Activated T-cell treated with anti-CD3 and anti-CD28 coated beads for 1 hour (primary cell): Measurements from ENCODE around the gene CCDC183.
"Not testable (repeated sequence)": the region's sequence is repeated elsewhere in the genome, so short reads cannot be mapped to it uniquely, and the experiment has no call there.

Experiments
- DNase-seq: peaks from one replicate; pipeline ENCODE4 v3.0.0-alpha.2; 2020; ENCODE audit warnings: low read depth

Gene CCDC183

DNA sequence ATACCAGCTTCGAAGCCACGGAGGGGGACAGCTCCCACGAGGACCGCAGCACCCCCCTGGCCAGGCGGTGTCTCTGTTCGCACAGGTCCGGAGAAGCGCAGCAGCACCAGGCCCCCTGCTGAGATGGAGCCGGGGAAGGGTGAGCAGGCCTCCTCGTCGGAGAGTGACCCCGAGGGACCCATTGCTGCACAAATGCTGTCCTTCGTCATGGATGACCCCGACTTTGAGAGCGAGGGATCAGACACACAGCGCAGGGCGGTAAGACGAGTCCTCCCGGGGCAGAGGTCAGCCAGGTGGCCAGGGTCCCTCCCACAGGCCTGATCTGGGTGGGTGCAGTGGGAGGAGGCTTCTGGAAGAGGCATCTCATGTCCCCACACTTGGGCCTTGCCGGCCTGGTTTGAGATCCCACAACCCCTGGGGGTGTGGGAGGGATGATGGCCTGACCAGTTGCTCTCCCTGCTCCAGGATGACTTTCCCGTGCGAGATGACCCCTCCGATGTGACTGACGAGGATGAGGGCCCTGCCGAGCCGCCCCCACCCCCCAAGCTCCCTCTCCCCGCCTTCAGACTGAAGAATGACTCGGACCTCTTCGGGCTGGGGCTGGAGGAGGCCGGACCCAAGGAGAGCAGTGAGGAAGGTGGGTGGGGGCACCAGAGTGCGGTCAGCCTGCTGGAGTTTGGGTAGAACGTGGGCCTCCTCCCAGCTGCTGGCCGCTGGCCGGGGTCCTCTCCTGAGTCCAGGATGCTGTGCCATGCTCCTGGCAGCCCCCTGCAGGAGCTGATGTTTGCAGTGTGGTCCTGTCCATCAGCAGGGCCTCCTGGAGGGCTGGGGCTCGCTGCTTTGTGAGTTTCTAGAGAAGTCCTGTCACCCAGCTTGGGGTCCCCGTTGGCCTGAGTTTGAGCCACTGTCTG is 43.3 kb downstream of the CCDC183 start:
- DNase-seq: no peak

DNA sequence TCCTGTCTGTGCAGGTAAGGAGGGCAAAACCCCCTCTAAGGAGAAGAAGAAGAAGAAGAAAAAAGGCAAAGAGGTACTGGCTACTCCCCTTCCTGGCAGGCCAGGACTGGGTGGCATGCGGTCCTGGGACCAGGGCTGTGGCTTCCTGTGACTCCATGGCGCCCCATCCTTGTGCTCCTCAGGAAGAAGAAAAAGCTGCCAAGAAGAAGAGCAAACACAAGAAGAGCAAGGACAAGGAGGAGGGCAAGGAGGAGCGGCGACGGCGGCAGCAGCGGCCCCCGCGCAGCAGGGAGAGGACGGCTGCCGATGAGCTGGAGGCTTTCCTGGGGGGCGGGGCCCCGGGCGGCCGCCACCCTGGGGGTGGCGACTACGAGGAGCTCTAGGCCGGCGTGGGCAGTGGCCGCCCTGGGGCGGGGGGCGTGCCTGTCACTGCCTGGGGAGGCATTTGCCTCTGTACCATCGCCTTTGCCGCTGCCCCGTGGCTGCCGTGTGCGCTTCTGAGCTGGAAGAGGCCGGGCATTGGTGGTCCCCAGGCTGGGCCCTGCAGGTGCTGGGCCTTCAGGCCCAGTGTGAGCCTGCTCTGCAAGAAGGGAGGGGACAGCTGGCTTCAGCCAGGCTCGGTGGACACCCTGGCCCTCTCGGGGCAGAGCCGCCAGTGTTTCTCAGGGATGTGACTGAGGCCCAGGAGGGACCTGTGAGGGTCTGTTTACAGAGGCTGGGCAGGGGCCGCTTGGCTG is 44.2 kb downstream of the CCDC183 start:
- DNase-seq: no peak

DNA sequence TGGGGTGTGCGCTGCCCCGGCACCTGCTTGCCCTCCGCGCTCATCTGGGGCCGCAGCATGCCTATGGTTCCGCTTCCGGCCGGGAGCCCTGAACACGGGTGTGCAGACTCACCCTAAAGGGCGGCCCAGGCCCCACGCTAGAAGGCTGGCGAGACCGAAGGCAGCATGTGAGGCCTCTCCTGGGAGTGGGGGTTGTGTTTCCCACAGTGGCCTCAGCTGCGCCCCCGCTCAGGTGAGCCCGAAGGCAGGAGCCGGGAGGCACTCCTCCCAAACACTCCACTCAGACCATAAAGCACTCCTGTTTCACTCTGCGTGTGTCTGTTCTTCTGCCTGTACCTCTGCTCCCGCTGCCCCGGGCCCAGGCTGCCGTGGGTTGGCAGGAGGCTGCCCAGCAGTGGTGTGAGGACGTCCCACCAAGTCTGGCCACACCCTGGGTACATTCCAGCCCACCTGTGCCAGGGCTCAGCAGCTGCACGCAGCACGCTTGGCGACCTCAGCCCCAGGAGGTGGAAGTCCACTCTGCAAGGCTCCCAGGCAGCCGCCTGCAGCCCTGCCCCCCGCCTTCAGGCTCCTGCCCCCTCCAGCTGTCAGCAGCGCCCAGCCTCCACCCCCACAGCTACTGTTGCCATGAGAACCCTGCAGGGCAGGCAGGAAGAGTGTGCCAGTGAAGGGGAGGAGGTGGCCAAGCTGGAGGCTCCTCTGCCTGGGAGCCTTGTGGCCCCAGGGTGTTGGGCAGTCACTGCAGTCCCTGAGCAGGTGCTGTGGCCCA is 44.9 kb downstream of the CCDC183 start:
- DNase-seq: no peak

DNA sequence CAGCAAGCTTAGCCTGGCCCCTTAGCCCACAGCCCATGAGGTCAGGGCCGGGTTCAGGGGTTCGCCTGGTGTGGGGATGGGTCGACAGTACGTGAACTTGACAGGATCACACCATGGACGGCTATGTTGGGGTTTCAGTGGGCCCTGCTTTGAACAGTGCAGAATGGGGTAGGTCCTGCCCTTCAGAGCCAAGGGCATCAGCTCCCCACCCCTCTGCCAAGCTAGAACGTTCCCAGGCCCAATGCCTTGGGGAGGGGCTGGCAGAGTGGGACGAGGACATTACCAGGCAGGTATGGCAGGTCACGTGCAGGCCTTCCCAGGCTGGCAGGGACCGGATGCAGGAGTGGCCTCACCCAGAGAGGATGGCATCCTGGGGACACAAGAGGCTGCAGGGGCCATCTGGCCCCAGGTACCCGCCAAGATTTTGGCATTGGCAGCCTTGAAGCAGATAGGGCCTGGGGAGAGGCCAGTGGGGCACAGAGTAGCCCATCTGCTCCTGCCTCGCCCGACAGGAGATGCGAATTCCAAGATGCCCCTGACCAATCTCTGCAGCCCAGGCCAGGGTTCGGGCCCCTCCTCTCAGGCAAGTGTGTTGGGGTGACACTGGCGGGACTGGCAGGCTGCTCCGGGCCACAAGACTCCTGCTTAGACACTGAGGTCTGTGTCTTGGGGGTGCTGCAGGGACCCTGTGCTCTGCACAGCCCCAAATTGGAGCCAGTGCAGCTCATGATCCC is 45.7 kb downstream of the CCDC183 start:
- DNase-seq: not testable (repeated sequence)

DNA sequence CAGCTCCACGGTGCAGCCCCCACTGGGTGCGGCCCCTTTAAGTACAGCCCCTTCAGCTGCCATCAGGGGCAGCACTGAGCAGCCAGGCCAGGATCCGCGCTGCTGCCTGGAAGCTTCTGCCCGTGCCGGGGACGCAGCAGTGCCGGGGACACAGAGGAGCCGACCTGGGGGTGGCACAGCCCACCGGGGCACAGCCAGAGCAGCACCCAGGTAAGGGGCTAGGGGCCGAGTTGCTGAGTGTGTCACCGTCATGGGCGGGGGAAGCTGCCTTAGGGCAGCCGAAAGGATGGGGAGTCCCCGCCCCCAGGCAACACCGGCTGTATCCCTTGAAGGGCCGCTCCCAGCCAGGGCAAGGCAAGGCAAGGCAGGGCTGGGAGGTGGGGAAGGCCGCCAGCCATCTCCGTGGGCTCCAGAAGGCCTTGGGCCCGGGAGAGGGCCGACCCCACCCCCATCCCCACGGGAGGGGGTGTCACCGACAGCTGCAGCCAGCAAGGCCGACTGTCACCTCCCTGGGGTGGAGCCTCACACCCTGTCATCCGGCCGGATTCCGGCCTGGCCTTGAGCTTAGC is 46.3 kb downstream of the CCDC183 start, which contains the start of gene AJM1:
AJM1 (plus strand) TSS at position 99 of the 569 bp plus-strand sequence. CDS start 1,937 bp downstream, outside the sequence.
- peak; percentile 68 for DNase-seq

DNA sequence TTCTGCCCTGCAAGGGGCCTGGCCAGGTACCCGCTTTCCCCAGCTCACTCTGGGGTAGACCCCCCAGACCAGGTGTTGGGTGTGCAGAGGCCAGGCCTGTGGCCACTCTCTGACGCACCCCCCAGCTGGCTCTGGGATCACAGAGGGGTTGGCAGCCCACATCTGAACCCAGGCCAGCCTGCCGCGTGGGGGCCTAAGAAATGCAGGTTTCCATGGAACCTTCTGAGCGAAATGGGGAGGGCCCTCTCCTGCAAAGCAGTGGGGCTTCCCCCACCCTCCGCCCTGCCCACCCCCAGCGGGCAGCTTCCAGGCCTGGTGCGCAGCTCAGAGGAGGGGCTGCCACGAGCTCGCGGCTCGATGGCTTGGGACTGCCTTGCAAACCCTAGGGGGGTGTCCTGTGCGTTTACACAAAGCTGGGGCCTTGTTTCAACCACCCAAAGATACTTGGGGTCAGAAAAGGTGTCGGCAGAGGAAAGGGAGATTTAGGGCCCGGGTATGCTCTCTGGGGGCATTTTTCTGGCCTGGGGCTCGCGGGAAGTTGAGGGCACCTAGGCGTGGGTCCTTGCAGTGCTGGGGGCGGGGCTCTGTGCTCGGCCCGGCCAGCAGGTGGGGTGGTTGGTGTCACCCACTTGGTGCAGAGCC is 47.1 kb downstream of the CCDC183 start:
- not testable (repeated sequence) for DNase-seq

DNA sequence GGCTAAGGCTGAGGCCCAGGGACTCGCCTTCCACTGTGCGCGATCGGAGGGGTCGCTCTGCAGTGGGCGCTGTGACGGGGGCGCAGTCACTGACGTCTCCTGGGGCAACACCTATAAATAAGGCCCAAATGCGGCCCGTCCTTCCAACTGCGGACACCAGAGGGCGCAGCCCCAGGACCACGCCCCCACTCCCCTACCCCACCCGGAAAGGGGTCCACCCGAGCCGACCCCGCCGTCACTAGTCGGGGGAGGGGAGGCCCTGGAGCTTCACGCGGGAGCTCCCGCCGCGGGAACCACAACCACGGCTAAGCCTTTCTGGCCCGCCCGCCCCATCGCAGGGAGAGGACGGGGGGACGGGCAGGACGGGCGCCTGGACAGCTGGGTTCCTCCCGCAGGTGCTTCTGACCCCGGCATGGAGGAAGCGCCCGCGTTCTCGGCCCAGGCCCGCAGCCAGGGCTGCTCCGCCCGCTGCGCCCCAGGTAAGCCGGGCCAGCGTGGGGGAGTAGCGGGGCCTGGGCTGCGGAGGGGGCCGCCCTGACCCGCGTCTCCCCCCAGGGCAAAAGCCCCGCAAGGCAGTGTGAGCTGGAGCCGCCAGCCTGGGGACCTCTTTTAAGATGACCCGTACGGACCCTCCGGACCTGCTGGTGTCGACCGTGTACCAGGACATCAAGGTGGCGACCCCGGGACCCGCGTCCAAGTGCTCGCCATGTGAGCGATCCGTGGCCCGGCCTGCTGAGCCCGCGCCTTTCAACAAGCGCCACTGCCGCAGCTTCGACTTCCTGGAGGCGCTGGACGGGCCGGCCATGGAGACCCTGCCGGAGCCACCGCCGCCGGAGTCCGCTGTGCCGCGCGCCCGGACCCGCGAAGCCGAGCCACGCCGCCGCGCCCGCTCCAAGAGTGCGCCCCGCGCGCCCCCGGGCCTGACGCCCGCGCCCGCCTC is 47.9 kb downstream of the CCDC183 start:
- DNase-seq: peak; percentile 50

DNA sequence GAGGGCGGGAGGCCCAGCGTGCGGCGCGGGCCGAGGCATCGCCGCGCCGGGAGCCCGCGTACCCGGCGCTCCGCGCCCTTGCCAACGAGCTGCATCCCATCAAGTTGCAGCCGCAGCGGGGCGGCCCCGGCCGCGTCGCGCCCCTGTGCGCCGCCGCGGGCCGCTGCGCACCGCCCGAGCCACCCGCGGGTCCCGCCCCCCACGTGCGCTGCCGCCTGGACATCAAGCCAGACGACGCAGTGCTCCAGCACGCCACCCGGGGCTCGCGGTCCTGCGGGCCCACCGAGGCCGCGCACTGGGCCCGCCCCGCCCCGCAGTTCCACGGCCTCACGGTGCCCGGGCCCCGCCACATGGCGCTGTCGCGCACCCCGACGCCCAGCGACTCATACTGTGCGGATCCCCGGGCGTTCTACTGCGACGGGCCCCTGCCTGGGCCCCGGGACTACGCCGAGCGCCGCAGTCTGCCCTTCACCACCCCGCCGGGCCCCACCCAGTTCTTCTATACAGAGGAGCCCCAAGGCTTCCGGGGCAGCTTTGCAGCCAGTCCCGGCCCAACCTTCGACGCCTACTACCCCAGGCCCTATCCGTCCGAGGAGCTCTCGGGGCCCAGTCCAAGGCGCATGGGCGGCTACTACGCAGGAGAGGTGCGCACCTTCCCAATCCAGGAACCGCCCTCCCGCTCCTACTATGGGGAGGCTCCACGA is 48.8 kb downstream of the CCDC183 start:
- no peak for DNase-seq

DNA sequence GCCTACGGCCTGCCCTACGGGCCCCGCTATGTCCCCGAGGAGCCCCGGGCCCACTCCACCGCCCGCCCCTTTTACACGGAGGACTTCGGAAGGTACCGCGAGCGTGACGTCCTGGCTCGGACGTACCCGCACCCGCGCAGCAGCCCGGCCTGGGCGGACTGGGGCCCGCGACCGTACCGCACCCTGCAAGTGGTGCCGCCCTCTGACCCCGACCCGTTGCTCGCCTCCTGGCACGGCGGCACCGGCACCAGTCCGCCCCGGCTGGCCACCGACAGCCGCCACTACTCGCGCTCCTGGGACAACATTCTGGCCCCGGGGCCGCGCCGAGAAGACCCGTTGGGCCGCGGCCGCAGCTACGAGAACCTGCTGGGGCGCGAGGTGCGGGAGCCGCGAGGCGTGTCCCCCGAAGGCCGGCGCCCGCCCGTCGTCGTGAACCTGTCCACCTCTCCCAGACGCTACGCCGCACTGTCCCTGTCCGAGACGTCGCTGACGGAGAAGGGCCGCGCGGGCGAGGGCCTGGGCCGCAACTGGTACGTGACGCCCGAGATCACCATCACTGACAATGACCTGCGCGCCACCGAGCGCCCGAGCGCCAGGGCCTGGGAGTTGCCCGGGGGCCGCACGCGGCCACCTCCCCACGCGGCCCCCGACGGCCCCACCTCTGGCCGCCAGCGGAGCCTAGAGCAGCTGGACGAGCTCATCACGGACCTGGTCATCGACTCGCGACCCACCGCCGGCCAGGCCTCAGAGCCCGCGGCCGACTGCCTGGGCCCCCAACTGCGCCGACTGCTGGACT is 49.5 kb downstream of the CCDC183 start:
- DNase-seq: no peak

DNA sequence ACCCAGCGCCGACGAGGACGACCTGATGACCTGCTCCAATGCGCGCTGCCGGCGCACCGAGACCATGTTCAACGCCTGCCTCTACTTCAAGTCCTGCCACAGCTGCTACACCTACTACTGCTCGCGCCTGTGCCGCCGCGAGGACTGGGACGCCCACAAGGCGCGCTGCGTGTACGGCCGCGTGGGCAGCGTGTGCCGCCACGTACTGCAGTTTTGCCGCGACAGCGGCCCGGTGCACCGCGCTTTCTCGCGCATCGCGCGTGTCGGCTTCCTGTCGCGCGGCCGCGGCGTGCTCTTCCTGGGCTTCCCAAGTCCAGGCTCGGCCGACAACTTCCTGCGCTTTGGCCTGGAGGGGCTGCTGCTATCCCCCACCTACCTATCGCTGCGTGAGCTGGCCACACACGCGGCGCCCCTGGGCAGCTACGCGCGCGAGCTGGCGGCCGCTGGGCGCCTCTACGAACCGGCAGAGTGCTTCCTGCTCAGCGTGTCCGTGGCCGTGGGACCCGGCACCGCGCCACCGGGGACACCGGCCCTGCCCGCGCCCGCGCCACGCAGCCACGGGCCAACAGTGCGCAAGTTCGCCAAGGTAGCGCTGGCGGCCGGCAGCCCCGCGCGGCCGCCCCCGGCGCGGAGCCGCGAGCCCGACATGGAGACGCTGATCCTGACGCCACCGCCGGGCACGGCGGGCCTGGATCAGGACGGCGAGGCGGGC is 50.4 kb downstream of the CCDC183 start:
- DNase-seq: no peak

DNA sequence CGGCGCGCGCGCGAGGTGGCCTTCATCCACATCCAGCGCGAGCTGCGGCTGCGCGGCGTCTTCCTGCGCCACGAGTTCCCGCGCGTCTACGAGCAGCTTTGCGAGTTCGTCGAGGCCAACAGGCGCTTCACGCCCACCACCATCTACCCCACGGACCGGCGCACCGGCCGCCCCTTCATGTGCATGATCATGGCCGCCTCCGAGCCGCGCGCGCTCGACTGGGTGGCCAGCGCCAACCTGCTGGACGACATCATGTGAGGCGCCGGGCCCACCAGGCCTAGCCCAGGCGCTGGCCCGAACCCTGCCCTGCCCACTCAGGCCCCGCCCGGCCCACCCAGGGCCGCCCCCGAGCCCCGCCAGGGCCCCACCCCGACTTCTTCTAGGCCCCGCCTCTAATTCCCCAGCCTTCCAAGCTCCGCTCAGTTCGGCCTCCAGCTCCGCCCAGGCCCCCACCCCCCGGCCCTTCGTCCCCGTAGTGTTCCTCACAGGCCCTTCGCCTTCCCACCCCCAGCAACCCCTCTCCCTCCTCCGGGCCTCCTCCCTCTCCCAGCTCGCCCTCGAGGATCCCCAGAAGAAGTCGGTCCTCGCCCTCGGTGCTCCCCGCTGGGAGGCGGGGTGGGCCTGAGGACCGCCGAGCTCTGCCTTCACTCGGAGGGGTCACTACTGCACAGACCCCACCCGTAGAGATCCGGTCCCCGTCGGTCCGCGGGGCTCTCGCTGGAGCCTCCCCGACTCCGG is 51.1 kb downstream of the CCDC183 start:
- no peak for DNase-seq

DNA sequence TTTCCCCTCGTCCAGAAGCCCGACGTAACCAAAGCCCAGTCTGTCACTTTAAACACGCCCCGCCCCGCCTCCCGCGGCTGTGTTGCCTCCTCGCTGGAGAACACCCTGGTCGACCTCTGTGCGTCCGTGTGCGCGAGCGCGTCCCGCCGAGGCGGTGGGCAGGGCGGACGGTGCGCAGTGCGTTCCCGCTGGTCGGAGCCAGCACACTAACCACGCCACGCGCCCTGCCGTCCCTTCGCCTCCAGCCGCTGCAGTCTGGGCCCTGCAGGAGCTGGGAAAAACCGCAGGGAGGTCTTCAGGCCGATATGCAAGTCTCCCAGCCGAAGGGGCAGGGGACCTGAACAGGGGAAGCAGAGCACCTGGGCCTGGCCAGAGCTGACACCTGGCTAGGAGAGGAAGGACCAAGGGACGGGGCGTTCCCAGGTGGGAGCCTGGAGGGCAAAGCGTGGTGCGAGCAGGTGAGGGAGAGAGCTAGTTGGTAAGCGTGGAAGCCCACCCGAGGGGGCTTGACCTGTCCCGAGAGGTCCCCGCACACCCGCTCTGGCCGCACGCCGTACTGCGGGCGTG is 51.8 kb downstream of the CCDC183 start:
- DNase-seq: peak; percentile 50

DNA sequence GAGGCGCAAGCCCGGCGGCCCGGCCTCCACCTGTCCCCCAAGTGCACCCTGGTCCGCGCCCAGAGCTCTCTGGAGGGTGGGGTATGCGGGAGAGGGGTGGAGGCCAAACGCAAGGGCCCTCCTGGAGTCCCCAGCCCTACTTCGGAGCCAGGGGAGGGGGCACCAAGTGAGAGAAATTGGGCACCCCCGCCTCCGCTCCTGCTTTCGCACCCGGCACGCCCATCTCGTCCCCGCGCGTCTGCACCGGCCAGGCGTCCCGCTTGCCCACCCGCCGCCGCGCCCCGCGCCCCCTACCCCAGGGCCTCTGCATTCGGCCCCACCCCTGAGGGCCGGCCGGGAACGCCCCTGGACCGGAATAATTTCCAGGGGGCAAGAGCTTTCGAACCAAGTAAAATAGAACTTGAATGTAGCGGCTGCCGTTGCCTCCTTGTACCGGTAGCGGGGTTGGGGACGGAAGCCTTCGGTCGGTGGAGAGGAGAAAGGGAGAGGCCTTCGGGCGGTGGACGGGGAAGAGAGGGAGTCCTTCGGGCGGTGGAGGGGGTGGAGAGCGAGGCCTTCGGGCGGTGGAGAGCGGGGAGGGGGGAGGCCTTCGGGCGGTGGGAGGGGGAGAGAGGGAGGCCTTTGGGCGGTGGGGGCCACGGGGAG is 52.4 kb downstream of the CCDC183 start:
- no peak for DNase-seq

DNA sequence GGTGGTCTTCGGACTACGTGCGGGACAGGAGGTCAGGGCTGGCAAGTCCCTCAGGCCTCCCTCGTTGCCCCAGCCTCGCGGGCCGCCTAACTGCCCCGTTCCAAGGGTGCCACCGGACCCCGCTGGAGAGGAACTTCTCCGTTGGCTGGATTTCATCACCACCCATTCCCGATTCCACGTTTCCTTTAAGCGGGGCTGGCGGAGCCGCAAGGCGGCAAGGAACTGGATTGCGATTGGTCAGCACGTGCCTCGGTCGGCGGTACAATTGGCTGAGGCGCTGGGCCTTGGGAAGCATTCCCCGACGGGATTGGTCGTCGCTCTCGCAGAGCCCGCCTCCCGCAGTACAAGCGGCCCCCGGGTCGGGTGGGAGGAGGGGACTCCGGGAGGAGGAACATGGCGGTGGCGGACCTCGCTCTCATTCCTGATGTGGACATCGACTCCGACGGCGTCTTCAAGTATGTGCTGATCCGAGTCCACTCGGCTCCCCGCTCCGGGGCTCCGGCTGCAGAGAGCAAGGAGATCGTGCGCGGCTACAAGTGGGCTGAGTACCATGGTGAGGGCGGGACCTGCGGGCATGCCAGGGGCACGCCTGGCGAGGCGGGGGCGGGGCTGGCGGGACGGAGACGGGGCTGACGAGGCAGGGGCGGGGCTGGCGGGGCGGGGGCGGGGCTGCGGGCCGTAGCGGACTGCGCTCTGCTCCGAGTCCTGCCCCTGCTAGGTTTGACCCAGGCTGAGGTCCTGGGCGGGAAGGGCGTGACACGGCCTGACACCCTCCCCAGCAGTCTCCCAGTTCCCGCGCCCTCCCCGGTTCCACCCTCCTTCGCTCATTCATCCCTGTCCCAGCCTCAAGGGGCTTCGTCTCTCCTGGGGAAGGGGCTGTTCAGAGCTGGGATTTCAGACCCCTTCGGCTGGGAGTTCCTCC is 53.2 kb downstream of the CCDC183 start, which contains the start of gene PHPT1:
PHPT1 (plus strand) TSS at position 372 of the 922 bp plus-strand sequence; CDS start at position 394, 22 bp downstream.
- peak; percentile 92 for DNase-seq
